Stimulated activated CD4-positive, alpha-beta T cell treated with anti-CD3 and anti-CD28 coated beads, TNF-alpha, amount 100 ng/mL, for 1 hour (primary cell): ENCODE measurements around the gene TLR9.
"Not testable (repeated sequence)": the region's sequence is repeated elsewhere in the genome, so short reads cannot be mapped to it uniquely, and the experiment has no call there.

Experiments used
- DNase-seq, 3 donors: peaks; one replicate each; pipeline ENCODE4 v3.0.0-alpha.2; 2020; ENCODE audit warnings: low read depth in 3 of 3, low spot score in 1 of 3

TLR9 gene

GRCh38 chr3:52225452-52226228 is at the start of gene TLR9:
TSS of gene TLR9 (minus strand) at chr3:52225645. CDS start at chr3:52225529, 116 bp downstream.
- DNase-seq, result no peak

DNA sequence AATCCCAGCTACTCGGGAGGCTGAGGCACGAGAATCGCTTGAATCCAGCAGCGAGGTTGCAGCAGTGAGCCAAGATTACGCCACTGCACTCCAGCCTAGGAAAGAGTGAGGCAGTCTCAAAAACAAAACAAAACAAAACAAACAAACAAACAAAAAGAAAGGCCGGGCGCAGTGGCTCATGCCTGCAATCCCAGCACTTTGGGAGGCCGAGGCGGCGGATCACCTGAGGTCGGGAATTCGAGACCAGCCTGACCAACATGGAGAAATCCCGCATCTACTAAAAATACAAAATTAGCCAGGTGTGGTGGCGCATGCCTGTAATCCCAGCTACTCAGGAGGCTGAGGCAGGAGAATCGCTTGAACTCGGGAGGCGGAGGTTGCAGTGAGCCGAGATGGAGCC is 49.3 kb upstream of the TLR9 start:
- DNase-seq, result not testable (repeated sequence)

DNA sequence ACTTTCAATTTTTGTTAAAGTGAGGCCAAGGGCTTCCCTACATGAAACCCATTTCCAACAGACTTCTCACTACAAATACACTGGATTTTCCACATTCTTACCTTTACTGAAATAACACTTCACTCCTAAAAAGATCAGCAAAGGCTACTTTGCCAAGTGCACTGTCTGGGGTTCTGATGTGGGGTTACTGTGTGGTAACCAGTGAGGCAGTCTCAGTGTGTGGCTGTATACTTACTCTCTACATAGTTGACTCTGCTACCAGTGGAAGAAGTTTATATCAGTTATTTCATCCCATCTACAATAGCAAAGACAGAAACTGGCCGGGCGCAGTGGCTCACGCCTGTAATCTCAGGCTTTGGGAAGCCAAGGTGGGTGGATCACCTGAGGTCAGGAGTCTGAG is 47.4 kb upstream of the TLR9 start:
- DNase-seq, result no peak

DNA sequence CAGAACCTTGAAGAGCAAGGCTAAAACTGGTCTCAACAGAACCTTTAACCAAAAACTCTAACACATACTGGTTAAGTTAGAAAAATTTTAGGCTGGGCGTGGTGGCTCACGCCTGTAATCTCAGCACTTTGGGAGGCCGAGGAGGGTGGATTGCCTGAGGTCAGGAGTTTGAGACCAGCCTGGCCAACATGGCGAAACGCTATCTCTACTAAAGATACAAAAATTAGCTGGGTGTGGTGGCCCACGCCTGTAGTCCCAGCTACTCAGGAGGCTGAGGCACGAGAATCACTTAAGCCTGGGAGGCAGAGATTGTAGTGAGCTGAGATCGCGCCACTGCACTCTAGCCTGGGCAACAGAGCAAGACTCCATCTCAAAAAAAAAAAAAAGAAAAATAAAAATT is 46.7 kb upstream of the TLR9 start:
- not testable (repeated sequence) for DNase-seq

GRCh38 chr3:52270252-52270754 is 44.9 kb upstream of the TLR9 start:
- no peak for DNase-seq

GRCh38 chr3:52269776-52270175 is 44.3 kb upstream of the TLR9 start:
- no peak for DNase-seq

GRCh38 chr3:52268036-52268435 is 42.6 kb upstream of the TLR9 start:
- DNase-seq, result no peak

DNA sequence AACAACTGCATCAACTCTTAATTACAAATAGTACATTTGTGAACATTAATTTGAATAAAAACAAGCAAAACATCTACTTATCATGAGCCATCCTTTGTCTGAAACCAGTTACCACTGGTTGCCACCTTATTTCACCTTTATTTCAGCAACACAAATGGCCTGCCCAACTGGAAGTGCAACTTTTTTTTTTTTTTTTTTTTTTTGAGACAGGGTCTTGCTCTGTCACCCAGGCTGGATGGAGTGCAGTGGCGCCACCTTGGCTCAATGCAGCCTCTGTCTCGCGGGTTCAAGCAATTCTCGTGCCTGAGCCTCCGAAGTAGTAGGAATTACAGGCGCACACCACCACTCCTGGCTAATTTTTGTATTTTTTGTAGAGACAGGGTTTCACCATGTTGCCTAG is 39.9 kb upstream of the TLR9 start:
- DNase-seq, result no peak

GRCh38 chr3:52262447-52262846 is 37.0 kb upstream of the TLR9 start:
- DNase-seq, result no peak

GRCh38 chr3:52259448-52259847 is 34.0 kb upstream of the TLR9 start:
- DNase-seq, result no peak

- DNase-seq, result no peak
Observed at GRCh38 chr3:52259035-52259434, 33.6 kb upstream of the TLR9 start.

DNA sequence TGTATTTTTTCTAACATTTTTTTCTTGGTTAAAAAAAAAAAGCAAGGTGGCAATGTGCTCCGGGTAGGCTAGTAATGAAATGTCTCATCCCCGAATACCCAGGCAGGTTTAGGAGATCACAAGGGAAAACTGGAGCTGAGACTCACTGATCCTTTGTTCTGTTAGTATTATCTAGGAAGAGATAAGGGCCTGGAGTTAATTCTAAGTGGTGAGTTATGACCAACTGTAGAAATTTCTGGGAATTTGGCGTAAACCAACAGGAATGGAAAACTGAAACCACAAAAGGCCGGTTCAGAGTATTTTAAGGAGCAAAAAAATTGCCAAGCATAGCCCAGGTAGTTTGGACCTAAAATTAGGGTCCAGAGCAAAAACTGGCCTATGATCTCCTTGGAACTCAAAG is 32.5 kb upstream of the TLR9 start:
- DNase-seq, result no peak

- DNase-seq, result no peak
Observed at GRCh38 chr3:52256622-52257021, 31.2 kb upstream of the TLR9 start.

GRCh38 chr3:52256159-52256558 is 30.7 kb upstream of the TLR9 start:
- DNase-seq, result no peak

- DNase-seq, result no peak
Observed at GRCh38 chr3:52254608-52255007, 29.2 kb upstream of the TLR9 start.

GRCh38 chr3:52253314-52254304 is 28.2 kb upstream of the TLR9 start:
- peak; percentile 57 to 69 (median 64) for DNase-seq

DNA sequence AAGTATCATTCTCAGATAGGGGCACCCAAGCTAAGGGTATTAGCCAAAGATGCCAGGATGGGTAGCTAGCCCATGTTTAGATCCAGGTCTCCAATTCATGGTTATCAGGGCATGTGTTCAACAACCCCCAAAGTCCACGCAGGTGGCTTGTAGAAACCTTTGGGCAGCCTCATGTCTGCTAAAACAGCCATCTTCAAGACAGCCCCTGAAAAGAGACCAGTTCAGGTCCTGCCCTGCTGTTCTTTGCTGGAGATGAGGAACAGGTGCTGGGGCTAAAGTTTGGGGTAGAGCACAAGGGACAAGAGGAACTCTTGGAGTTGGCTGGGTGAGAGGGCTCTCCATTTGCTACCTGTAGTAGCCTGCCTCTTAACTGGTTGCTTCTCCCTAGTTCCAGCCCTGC is 24.7 kb upstream of the TLR9 start:
- no peak for DNase-seq

- DNase-seq, result no peak
Observed at GRCh38 chr3:52249683-52250082, 24.2 kb upstream of the TLR9 start.

DNA sequence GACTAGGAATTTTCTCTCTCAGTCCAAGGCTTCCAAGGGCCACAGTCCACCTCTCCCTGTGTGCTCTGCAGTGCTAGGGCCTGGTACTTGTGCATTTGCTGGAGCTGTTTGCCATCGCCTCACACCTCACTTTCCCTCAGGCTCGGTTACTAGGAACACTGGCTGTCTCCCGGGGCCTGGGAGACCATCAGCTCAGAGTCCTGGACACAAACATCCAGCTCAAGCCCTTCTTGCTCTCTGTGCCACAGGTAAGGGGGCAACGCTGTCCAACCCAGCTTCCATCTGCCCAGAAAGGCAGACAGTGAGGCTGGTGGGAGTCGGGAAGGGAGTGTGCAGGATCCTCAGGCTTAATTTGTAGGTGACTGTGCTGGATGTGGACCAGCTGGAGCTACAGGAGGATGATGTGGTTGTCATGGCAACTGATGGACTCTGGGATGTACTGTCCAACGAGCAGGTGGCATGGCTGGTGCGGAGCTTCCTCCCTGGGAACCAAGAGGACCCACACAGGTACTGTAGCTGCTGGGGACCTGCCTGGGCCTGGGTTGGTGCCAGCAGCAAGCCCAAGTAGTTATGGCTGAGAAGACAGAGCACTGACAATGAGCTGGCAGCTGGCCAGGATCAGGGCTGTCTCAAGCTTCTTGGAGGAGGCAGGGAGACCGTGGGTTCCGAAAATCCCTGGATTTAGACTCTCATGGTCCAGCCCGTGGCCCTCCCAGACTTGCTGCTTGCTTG is 23.5 kb upstream of the TLR9 start:
- DNase-seq, result no peak

GRCh38 chr3:52248165-52248541 is 22.7 kb upstream of the TLR9 start:
- DNase-seq, result no peak
